Body of pancreas (tissue), 4 donors: Measurements from ENCODE around the gene ADGRE1. TPM values are rescaled to one million over a fixed set of nuclear protein-coding genes. Genes with fewer than 3 reads are reported as not detected.

Experiments
- ATAC-seq: fragments of 150-250 bp; one replicate; pipeline ENCODE4 v1.9.1; 2016
- DNase-seq, 4 donors: peaks; one replicate each; pipeline ENCODE4 v3.0.0-alpha.2; 2019
- H3K27ac ChIP-seq, 4 donors: fragments of 200-600 bp; sonication (generic); 1 replicate in 3 of 4; 2 replicates in 1 of 4; pipeline versions ENCODE4 v1.5.1 to v1.6.1; 2016 to 2019; ENCODE audit warnings: mild to moderate bottlenecking in 1 of 4, mixed read lengths in 1 of 4, moderate library complexity in 1 of 4
- H3K27me3 ChIP-seq, 2 donors: fragments of 200-600 bp; sonication (generic); one replicate each; pipeline ENCODE4 v1.6.0; 2016; ENCODE audit warnings: mild to moderate bottlenecking in 1 of 2
- H3K36me3 ChIP-seq, 2 donors: fragments of 200-600 bp; sonication (generic); replicated peaks in 1 of 2; 2 replicates each; pipeline ENCODE4 v1.5.1; 2016; ENCODE audit warnings: low read depth in 2 of 2; ENCODE audit not compliant: insufficient read depth in 1 of 2
- H3K4me1 ChIP-seq: fragments of 200-600 bp; sonication (generic); one replicate; pipeline ENCODE4 v1.6.0; 2016
- H3K4me3 ChIP-seq, 2 donors: fragments of 200-600 bp; sonication (generic); 1 replicate in 1 of 2; 2 replicates in 1 of 2; pipeline ENCODE4 v1.5.1; 2016 to 2019
- H3K9me3 ChIP-seq, 3 donors: fragments of 200-600 bp; sonication (generic); 1 replicate in 2 of 3; 2 replicates in 1 of 3; pipeline ENCODE4 v1.5.1; 2016
- CTCF ChIP-seq, 7 experiments: fragments of 450-650 bp in 4 of 7; fragments of 200-600 bp in 3 of 7; sonication (generic) in 3 of 7; IDR thresholded peaks; one replicate each; pipeline ENCODE4 v1.5.1; 2016 to 2019; ENCODE audit warnings: antibody characterized with exemption in 7 of 7
- POLR2A ChIP-seq, 3 donors: fragments of 450-650 bp; IDR thresholded peaks; one replicate each; pipeline ENCODE4 v1.6.1; 2016; ENCODE audit warnings: antibody characterized with exemption in 3 of 3, mild to moderate bottlenecking in 2 of 3
- WGBS, 2 donors: methylation state at CpG; one replicate each; pipeline ENCODE4 v1.1.5; 2017; 5-methylcytosine and 5-hydroxymethylcytosine counted together
- intact Hi-C: fragments of 100-400 bp; cut with DNase I; formaldehyde crosslinking; loops from one replicate; pipeline ENCODE4 v1.15.1; 2023
- total RNA-seq, 2 donors: library from RNA; depleted of rRNA; stranded (reverse); fragments of >200 nt; gene quantifications; one replicate each; pipeline ENCODE4 v1.1.0, GENCODE V29; 2016

Gene ADGRE1
- total RNA-seq, 2 donors from 2014 or later, result 0.26 TPM; not detected in 1

GRCh38 chr19:6854758-6855157, 32.6 kb upstream of the ADGRE1 start:
- WGBS, 2 donors, result 52 to 66% methylated on average over 2 of the region's 2 CpGs
- intact Hi-C loops, result loop anchor here (10.0 kb wide), 1 partner anchor 330 kb away; no protein-coding TSS in a partner anchor

GRCh38 chr19:6856749-6857372, 30.5 kb upstream of the ADGRE1 start:
- ATAC-seq (no peak), DNase-seq (no peak)
- Histone ChIP-seq H3K9me3 (no peaks in the 10 kb centered on the region), H3K4me1 (no peaks in the 10 kb centered on the region), H3K27me3 (no peaks in the 10 kb centered on the region), H3K36me3 (no peaks in the 10 kb centered on the region), H3K4me3 (no peak overlapping the region), H3K27ac (no peak overlapping the region)
- intact Hi-C loops, result loop anchor here (10.0 kb wide), 1 partner anchor 332 kb away; no protein-coding TSS in a partner anchor
- 21 to 42% methylated on average over 10 to 14 of the region's 14 CpGs for WGBS, 2 donors
- no peak for TF ChIP-seq POLR2A (IDR thresholded peaks at IDR 0.05)
- TF ChIP-seq CTCF (IDR thresholded peaks at IDR 0.05), result no peak

More at GRCh38 chr19:6854758-6855157, 32.6 kb upstream of the ADGRE1 start:
- Histone ChIP-seq H3K9me3 (no peaks in the 10 kb centered on the region), H3K36me3 (no peaks in the 10 kb centered on the region), H3K27me3 (no peaks in the 10 kb centered on the region), H3K4me3 (no peak overlapping the region), H3K27ac (no peak overlapping the region), H3K4me1 (no peaks in the 10 kb centered on the region)
- DNase-seq (no peak), ATAC-seq (no peak)
- TF ChIP-seq POLR2A (IDR thresholded peaks at IDR 0.05), result no peak
- no peak for TF ChIP-seq CTCF (IDR thresholded peaks at IDR 0.05)

- DNase-seq (no peak), ATAC-seq (no peak)
- TF ChIP-seq CTCF (IDR thresholded peaks at IDR 0.05) (no peak), POLR2A (IDR thresholded peaks at IDR 0.05) (no peak)
- intact Hi-C loops, result loop anchor here (10.0 kb wide), 3 partner anchors 87 to 227 kb away; partner anchors contain the start of gene VAV1
- Histone ChIP-seq H3K27ac (no peak overlapping the region), H3K27me3 (no peaks in the 10 kb centered on the region), H3K9me3 (no peaks in the 10 kb centered on the region), H3K36me3 (no peaks in the 10 kb centered on the region), H3K4me1 (no peaks in the 10 kb centered on the region), H3K4me3 (no peak overlapping the region)
- 67 to 73% methylated on average over 9 to 10 of the region's 10 CpGs for WGBS, 2 donors
These were observed 25.6 kb upstream of the ADGRE1 start for GRCh38 chr19:6861683-6862286.

GRCh38 chr19:6862673-6863078, 24.7 kb upstream of the ADGRE1 start:
- intact Hi-C loops, result loop anchor here (10.0 kb wide), 3 partner anchors 88 to 228 kb away; partner anchors contain the start of gene VAV1
- Histone ChIP-seq H3K4me3 (no peak overlapping the region), H3K9me3 (no peaks in the 10 kb centered on the region), H3K27me3 (no peaks in the 10 kb centered on the region), H3K27ac (peak overlapping the region in 1 of 4 donors; percentile 59), H3K36me3 (no peaks in the 10 kb centered on the region), H3K4me1 (no peaks in the 10 kb centered on the region)
- 1 to 8% methylated on average over 8 to 16 of the region's 16 CpGs for WGBS, 2 donors
- DNase-seq (peak; percentile 78 to 82 (median 80)), ATAC-seq (peak; percentile 82)
- TF ChIP-seq POLR2A (IDR thresholded peaks at IDR 0.05), result no peak
- TF ChIP-seq CTCF (IDR thresholded peaks at IDR 0.05), result peak; percentile 75 to 93 (median 81)
